Uterus (tissue), 2 donors: ENCODE measurements around the gene RCE1.

Experiments used
- CTCF ChIP-seq, 4 experiments: fragments of 200-600 bp in 2 of 4; fragments of 450-650 bp in 2 of 4; sonication (generic) in 2 of 4; IDR thresholded peaks; one replicate each; pipeline ENCODE4 v1.5.1; 2016 to 2019; ENCODE audit warnings: antibody characterized with exemption in 4 of 4, mild to moderate bottlenecking in 2 of 4, moderate library complexity in 1 of 4
- POLR2A ChIP-seq, 2 donors: fragments of 450-650 bp; IDR thresholded peaks; one replicate each; pipeline ENCODE4 v1.6.1; 2016; ENCODE audit warnings: antibody characterized with exemption in 2 of 2, mild to moderate bottlenecking in 1 of 2, moderate library complexity in 1 of 2

- no peak for TF ChIP-seq POLR2A (IDR thresholded peaks at IDR 0.05)
- no peak for TF ChIP-seq CTCF (IDR thresholded peaks at IDR 0.05)
These were observed 2.7 kb upstream of the RCE1 start for GRCh38 chr11:66840317-66841091.
